Activated CD8-positive, alpha-beta memory T cell treated with anti-CD3 and anti-CD28 coated beads for 4 hours (primary cell): Measurements from ENCODE around the gene ZFYVE26.
"Not testable (repeated sequence)": the region's sequence is repeated elsewhere in the genome, so short reads cannot be mapped to it uniquely, and the experiment has no call there.

Source experiments
- DNase-seq, 2 donors: peaks; one replicate each; pipeline ENCODE4 v3.0.0-alpha.2; 2020; ENCODE audit warnings: low read depth in 2 of 2

ZFYVE26 gene

GRCh38 chr14:67705211-67705610, 111.2 kb downstream of the ZFYVE26 start:
- DNase-seq, result no peak

DNA sequence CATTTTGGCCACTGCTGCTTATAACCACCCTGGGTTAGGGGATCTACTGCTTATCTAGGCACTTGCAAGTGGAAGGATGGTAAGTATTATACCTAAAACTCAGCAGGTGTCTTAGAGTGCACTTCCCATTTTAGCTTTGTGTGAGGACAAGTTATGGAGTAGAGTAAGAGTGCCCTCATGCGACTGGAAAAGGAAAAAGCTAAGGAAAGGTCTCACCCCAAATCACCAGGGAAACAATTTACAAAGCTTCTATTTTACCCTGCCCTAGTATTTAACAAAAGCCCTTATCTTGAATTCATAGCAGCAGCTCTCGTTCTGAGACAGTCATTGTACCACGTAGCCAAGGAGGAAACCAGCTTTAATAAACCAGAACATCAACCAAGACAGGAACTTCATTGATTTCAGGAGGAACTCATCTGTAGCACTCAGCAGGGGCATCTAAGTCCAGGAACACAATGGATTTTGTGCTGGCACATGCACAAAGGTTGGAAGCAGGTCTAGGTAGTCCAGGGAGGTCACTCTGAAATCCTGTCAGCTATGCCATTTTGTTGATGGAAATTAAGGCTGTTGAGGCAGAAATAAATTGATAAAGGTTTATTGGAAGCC, 111.8 kb downstream of the ZFYVE26 start:
- peak in 1 of 2 donors; percentile 7 for DNase-seq

DNA sequence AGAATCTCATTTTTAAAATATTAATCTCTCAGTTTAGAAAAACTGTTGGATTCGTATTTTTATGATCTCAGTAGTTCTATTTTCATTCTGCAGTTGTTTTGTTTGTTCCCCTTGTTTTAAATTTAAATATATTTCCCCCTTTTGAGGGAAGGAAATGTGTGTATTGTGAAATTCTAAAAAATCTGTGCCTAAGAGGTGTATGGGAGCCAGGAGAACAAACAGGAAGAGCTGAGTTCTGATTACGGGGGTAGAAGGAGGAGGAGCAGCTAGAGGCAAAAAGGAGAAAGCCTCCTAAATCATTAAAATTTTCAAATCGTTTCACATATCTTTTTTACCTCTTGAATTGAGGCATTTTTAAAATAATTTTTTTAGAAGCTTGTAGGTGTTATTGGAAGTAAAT, 112.4 kb downstream of the ZFYVE26 start:
- no peak for DNase-seq

DNA sequence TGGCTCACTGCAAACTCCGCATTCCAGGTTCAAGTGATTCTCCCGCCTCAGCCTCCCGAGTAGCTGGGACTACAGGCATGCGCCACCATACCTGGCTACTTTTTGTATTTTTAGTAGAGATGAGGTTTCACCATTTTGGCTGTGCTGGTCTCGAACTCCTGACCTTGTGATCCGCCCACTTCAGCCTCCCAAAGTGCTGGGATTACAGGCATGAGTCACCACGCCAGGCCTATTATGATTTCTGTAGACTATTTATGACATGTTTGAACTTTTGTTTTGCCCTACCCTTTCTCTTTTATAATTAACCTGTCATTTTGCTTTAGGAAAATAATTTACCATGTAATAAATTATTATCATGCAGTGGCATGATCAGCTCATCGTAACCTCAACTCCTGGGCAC, 114.9 kb downstream of the ZFYVE26 start, which contains the start of gene RDH12:
RDH12 (plus strand) TSS at position 395 of the 400 bp plus-strand sequence. CDS start 20,757 bp downstream, outside the sequence.
- DNase-seq, result not testable (repeated sequence)

DNA sequence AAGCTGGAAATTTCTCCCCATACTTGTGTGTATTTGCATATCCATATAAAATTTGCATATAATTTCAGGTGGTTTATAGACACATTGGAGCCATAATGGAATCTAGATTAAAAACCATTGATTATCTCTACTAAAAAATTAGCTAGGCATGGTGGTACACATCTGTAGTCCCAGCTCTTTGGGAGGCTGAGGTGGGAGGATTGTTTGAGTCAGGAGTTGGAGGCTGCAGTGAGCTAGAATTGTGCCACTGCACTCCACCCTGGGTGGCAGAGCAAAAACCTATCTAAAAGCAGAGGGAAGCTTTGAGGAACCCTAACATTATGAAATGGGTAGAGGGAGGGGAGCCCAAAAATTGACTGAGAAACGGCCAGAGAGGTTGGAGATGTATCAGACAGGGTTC, 118.2 kb downstream of the ZFYVE26 start:
- DNase-seq, result no peak

GRCh38 chr14:67697006-67697405, 119.4 kb downstream of the ZFYVE26 start:
- no peak for DNase-seq
